Superior temporal gyrus (tissue), 1 donor: ENCODE results near the gene AP5Z1.
"Not testable (repeated sequence)": the region's sequence is repeated elsewhere in the genome, so short reads cannot be mapped to it uniquely, and the experiment has no call there.

Experiments used
- DNase-seq: peaks from one replicate; pipeline ENCODE4 v3.0.0-alpha.2; 2016; ENCODE audit errors: extremely low spot score

Gene AP5Z1

GRCh38 chr7:4788627-4789189 lies 13.3 kb downstream of the AP5Z1 start:
- DNase-seq, result no peak

DNA sequence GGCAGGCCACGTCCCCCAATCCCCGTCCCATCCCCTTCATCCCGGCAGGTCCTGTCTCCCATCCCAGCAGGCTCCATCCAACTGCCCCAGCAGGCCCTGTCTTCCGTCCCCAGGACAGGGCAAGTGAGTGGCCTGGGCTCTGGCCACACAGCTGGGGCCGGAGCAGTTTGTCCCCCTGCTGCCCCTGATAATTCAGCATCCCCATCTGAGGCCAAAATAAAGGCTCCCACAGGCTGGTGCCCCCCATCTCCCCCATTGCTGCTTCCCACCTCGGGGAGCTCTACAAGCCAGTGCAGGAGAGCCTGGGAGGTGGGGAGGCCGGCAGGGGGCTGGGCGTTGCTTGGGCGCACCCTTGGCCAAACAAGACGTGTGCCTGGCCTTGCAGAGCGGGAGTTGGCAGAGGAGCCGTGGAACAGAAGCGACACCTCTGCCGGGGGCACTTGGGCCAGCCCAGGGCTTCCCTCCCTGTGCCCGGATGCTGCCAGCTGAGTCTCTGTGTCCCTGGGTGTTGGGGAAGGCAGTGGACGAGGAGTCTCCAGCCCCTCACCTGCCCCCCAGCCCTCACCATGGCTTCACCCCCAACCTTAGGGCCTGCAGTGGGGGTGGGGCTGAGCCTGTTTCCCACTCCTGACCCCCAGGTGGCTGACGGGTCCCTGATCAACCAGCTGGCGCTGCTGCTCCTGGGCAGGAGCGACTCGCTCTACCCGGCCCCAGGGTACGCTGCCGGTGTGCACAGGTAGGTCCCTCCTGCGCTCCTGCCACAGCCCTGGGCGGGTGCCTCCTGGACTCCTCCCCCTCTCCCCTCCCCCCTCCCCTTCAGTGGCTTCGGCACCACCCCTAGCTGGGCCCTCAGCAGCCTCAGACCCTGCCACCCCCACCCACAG lies 14.0 kb downstream of the AP5Z1 start:
- no peak for DNase-seq

- no peak for DNase-seq
Measured at GRCh38 chr7:4790078-4790465, 14.6 kb downstream of the AP5Z1 start.

DNA sequence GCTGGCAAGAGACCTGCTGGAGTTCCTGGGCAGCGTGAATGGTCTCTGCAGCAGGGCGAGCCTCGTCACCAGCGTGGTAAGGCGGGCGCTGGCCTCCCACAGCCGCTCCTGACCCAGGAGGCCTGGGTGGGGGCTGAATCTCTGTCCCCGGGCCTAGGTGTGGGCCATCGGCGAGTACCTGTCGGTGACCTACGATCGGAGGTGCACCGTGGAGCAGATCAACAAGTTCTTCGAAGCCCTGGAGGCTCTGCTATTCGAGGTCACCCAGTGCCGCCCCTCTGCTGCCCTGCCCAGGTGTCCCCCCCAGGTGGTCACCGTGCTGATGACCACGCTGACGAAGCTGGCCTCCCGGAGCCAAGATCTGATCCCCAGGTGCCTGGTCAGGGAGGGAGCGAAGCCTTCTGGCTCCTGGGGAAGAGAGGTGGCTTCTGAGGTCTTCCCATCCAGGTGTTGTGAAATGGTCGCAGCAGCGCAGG lies 15.1 kb downstream of the AP5Z1 start:
- no peak for DNase-seq

DNA sequence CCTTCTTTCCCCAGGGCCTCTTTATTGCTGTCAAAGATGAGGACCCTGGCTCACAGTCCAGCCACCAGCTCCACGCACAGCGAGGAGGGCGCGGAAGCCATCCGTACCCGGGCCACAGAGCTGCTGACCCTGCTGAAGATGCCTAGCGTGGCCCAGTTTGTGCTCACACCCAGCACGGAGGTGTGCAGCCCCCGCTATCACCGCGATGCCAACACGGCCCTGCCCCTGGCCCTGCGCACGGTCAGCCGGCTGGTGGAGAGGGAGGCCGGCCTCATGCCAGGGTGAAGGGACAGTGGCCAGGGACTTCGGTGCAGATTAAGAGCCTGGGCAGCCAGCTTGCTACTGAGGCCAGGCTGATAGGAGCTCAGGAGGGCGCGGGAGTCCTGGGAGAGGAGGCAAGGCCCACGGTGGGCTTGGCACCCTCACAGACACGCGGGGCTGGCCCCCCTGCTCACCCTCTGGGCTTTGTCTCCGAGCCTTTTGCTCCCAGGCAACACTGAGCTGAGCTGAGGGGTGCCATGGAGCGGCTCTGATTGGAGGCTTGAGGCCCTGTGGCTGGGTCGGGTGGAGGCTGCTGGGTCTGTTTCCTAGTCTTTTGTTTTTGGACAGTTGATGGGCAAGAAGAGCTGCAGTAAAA lies 15.8 kb downstream of the AP5Z1 start:
- no peak for DNase-seq

DNA sequence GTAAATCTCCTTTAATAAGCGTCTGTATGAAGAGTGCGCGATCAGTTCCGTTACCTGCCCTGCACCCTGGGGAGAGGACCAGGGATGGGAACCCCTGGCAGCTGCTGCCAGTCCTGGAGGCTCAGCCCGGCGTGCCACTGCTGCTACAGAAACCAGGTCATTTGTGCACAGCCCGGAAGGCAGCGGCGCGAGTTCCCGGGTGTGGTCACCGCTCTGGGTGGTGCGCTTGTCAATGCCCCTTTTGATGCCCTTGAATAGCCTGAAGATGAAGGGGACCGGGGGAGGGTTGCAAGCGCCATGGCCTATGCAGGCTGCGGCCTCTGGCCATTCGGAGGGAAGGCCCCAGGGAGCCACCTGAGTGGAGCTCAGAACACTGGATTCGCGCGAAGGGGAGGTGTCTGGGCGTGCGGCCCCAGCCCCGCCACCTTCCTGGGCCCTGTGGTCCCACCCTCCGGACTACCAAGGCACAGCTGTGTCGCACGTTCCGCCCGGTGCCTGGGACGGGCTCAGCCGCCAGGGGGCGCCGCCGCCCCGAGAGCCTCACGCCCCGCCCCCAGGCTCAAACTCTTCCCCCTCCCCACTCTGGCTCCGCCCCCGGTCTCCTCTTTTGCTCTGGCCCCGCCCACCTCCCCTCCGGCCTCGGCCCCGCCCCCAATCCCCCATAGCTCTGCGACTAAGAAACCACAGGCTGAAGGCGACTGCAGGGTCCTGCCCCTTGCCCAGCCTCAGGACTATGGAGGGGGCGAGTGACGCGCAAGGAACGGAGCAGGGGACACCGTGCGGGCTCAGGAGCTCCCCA lies 16.5 kb downstream of the AP5Z1 start:
- peak; percentile 58 for DNase-seq

DNA sequence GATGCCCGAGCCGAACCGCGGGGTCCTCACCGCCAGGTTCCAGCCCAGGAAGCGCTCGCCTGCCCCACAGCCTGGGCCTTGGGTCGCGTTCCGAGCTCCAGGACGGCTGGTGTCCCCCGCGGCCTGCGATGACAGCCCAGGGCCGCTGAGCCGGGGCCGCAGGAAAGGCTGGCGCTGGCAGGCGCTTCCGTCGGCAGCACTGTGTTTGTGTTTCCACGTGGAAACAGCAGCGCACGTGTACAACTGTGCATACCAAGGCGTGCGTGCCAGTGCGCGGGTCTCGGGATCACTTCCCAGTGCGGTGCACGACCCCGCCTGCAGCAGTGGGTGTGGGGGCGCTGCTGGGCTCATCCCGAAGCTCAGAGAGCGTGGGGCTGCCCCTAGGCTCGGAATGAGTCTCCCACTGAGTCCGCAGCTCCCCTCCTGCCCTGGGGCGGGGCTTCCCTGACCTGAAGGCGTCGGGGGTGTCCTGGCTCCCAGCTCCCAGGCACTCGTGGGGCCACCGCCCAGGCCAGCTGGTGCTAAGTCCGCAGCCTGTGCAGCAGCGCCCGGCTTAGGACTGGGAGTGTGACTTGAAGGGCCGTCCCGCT lies 17.2 kb downstream of the AP5Z1 start:
- no peak for DNase-seq

DNA sequence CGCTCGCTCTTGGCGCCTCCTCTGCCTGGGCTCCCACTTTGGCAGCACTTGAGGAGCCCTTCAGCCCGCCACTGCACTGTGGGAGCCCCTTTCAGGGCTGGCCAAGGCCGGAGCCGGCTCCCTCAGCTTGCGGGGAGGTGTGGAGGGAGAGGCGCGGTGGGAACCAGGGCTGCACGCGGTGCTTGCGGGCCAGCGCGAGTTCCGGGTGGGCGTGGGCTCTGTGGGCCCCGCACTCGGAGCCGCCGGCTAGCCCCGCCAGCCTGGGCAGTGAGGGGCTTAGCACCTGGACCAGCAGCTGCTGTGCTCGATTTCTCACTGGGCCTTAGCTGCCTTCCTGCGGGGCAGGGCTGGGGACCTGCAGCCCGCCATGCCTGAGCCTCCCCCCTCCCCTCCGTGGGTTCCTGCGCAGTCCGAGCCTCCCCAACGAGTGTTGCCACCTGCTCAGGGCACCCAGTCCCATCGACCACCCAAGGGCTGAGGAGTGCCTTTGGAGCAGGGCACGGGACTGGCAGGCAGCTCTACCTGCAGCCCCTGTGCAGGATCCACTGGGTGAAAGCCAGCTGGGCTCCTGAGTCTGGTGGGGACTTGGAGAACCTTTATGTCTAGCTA lies 18.1 kb downstream of the AP5Z1 start:
- DNase-seq, result not testable (repeated sequence)

GRCh38 chr7:4794171-4794570 lies 18.7 kb downstream of the AP5Z1 start:
- DNase-seq, result not testable (repeated sequence)

- DNase-seq, result no peak
Measured at GRCh38 chr7:4794591-4795350, 19.3 kb downstream of the AP5Z1 start.

GRCh38 chr7:4796453-4796852 lies 21.0 kb downstream of the AP5Z1 start:
- DNase-seq, result peak; percentile 51

- DNase-seq, result peak; percentile 61
Measured at GRCh38 chr7:4797858-4798705, 22.7 kb downstream of the AP5Z1 start.

DNA sequence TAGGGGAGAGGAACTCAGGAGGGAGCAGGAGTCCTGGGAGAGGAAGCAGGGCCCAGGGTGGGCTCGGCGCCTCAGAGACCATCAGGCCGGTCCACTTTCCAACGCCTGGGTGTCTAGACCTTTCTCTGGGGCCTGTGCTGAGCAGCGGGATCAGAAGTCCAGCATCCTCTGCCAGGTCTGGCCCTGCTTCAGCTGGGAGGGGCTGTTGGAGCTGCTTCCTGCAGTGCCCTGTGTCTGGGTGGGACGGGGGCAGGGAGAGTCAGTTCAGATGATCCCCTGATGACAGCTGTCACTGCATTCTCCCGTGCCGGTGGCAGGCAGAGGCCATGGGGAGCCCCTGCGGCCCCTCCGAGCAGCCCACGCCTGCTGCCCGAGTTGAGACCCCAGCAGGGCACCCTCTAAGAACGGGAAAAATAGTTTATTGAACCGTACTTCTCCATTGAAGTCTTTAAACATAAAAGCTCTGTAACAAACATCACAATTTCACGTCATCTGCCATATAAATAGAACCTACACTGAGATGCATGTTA lies 23.3 kb downstream of the AP5Z1 start:
- no peak for DNase-seq

DNA sequence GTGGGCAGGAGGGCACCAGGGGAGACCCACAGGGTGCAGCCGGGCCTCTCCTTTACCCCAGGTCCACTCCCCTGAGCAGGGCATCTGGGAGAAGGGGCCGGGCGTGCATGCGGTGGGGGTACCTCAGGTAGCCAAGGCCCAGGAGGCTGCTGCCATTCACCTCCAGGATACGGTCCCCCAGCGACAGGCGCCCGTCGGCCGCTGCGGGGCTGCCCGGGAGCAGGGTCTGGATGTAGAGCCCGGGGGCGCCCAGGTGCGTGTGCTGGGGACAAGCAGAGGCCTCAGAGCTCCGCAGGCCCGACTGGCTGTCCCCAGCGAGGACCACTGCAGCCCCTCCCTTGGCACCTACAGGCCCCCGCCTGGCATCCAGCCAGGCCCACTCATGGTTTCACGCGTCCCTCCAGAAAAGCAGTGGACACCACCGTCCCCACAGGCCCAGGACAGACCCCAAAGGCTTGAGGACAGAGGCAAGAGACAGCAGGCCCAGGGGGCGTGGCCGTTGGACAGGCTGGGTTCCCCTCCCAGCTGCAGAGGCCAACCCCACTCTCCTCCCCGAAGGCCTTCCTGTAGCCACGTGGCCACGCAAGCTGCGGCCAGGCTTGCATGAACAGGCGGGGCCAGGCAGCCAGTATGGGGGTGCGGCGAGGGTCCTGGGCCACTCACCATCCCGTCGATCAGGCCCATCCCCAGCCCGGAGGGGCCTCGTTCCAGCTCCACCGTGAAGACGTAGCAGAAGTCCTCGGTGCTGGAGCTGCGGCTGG lies 24.3 kb downstream of the AP5Z1 start:
- DNase-seq, result no peak

- no peak for DNase-seq
Measured at GRCh38 chr7:4800487-4800886, 25.1 kb downstream of the AP5Z1 start.

- DNase-seq, result no peak
Measured at GRCh38 chr7:4800926-4801838, 25.8 kb downstream of the AP5Z1 start.

DNA sequence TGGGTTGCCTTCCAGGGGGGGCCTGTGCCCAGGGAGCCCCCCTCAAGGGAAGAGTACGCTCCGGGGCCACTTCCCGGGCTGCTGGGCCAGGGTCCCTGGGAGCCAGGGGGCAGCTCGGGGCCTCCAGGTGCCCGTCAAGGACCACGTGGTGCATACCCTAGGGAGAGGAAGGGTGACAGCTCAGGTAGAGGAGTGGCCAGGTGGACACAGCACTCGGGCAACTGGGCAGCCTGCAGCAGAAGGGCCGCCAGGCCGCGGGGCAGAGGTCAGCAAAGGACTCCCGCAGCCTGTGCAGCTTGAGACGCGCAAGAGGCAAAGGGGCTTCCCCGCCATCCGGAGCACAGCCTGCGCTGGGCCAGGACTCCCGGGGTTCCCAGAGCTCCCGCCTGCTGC lies 26.4 kb downstream of the AP5Z1 start:
- DNase-seq, result no peak
